Esophagus muscularis mucosa (tissue), 4 donors: ENCODE data around the gene OPN1SW.

Source experiments
- CTCF ChIP-seq, 3 experiments: fragments of 200-600 bp in 2 of 3; fragments of 450-650 bp in 1 of 3; sonication (generic) in 2 of 3; IDR thresholded peaks; one replicate each; pipeline ENCODE4 v1.5.1; 2017 to 2019; ENCODE audit warnings: antibody characterized with exemption in 3 of 3, mild to moderate bottlenecking in 2 of 3, moderate library complexity in 1 of 3
- EP300 ChIP-seq: sonication (generic); formaldehyde crosslinking; IDR thresholded peaks from one replicate; pipeline ENCODE4 v1.6.1; 2017; ENCODE audit warnings: antibody characterized with exemption
- POLR2A ChIP-seq: fragments of 450-650 bp; IDR thresholded peaks from one replicate; pipeline ENCODE4 v1.6.1; 2017; ENCODE audit warnings: antibody characterized with exemption, moderate library complexity, mild to moderate bottlenecking, low read depth
- POLR2AphosphoS5 ChIP-seq, 2 donors: sonication (generic); formaldehyde crosslinking; IDR thresholded peaks; one replicate each; pipeline ENCODE4 v1.6.1; 2017; ENCODE audit warnings: antibody characterized with exemption in 2 of 2

DNA sequence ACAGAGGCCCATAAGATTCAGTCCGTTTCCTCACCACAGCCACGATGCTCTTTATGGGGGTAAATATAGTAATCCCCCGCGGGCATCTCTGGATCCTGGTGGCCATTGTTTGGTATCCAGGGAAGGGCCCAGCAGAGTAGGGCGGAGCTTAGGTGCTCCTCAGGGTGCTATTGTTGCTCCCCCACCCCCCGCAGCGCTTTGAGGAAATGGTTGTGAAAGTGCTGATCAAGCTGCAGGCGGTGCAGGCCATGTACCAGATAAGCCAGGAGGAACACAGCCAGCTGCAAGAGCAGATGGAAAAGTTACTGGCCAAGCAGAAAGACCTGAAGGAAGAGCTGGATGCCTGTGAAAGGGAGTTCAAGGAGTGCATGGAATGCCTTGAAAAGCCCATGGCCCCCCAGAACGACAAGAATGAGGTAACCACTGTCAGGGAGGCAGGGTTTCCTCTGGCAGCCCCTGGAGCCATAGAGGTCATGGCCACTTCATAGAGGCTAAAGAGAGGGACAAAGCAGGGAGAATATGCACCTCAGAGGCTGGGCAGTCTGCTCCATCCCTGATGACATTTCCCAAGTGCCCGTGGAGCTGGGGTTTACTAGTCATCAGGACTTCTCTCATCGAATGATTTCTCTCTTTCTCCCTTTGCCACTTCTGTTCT, 37.0 kb upstream of the OPN1SW start:
- TF ChIP-seq CTCF (IDR thresholded peaks at IDR 0.05) = no peak
- TF ChIP-seq POLR2AphosphoS5 (IDR thresholded peaks at IDR 0.05) = no peak
- no peak for TF ChIP-seq POLR2A
- no peak for TF ChIP-seq EP300
